GM19099 (cell line): Measurements from ENCODE around the gene MPRIP.

ENCODE experiments used
- POLR2A ChIP-seq: IDR thresholded peaks from 3 replicates; pipeline ENCODE4 v1.6.1; 2011; ENCODE audit warnings: low read depth; ENCODE audit not compliant: insufficient read length; ENCODE audit errors: extremely low read depth

The MPRIP gene

DNA sequence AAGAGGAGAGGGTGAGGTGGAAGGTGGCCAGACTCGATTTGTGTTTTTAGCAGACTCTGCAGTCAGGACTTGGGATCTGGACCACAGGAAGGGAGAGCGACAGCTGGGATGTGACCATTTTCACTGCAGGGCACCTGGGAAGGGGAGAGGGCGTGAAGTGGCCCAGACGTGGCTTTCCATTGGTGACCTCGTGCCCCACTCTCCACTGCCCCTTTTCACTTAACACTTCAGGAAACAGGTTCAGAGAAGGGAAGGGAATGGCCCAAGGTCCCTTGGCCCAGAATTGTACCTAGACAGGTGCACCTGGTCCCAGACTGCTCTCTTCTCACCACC, 22.9 kb upstream of the MPRIP start:
- TF ChIP-seq POLR2A = no peak

DNA sequence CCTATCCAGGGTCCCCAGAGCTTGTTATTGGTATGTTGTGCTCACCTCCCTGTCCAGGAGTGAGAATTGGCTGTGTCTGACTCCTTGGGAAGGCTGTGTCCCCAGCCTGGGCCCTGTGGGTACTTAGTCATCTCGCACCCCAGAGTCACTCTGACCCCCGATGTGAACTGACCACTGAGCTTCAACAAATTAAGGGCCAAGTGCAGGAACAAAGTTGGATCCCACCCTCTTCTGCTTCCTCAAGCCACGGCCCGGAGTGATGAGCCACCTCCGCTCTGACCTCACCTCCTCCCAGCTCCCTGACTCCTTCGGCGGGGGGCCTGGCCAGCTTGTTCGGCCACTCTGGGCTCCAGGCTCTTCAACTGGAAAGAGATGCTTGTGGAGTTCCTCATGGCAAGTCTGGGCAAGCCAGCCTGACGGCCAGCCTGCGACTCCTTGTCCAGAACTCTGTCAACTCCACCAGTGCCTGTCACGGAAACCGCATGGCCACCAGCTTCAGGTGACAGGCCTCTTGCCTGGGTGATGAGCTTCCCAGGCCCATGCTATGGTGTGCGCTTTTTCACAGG, 22.3 kb upstream of the MPRIP start:
- no peak for TF ChIP-seq POLR2A

DNA sequence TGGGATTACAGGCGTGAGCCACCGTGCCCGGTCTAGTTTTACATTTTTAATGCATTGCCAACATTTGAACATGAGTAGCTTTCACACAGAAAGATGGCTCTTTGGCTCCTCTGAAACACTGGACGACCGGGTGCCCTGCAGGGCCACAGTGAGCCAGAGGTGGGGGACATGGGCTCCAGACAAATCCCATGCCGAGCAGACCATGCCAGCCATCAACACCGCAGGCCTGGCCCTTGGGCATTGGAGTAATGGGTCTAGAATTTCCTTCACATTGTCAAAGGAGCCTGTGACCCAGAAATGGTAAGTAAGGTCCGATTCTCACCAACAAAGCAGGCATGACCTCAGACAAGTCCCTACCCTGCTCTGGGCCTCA, 21.4 kb upstream of the MPRIP start:
- no peak for TF ChIP-seq POLR2A

DNA sequence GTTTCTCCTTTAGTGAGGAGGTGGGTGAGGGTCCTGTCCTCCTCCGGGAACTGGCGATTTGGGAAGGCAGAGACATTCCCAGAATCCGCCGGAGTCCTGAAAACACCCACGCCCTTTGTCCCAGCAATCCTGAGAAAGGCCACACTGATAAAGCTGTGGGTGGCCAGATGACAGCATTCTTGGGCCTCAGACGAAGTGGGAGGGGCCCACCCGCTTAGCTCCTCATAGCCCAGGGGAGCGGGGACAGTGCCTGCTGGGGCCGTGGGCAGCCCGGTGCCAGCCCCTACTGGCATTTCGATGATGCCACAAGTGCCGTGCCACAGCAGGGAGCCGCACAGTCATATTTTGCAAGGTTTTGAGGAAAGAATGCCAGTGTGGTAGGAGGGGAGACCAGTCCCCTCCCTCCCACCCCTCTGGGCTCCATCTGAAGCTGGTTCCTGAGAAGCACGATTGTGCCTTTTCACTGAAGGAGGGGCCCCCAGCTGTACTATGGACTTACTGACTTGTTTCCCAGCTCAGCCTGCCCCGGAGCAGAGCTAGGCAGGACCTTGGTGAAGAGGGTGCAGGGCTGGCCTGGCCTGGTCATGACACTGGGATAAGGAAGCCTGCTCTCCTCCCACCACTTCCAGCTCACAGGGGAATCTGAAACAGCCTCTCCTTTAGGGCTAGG, 20.9 kb upstream of the MPRIP start:
- TF ChIP-seq POLR2A = no peak

DNA sequence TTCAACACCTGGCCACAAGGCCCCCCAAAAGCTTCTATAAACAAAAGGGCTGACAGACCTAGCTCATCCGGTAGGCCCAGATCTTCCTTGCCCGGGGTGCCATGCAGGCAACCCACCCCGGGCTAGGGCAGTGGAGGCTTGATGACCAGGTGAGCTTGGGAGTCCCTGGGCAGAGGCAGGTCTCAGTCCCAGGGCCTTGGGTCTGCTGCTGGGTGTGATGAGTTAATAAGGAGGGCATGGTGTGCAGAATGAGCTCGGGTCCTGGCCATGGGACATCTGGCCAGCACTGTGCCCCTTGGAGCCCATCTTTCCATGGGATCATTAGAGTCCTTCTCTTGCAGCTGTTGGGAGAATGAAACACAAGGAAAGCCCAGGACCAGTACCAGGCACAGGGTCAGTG, 20.2 kb upstream of the MPRIP start:
- no peak for TF ChIP-seq POLR2A

DNA sequence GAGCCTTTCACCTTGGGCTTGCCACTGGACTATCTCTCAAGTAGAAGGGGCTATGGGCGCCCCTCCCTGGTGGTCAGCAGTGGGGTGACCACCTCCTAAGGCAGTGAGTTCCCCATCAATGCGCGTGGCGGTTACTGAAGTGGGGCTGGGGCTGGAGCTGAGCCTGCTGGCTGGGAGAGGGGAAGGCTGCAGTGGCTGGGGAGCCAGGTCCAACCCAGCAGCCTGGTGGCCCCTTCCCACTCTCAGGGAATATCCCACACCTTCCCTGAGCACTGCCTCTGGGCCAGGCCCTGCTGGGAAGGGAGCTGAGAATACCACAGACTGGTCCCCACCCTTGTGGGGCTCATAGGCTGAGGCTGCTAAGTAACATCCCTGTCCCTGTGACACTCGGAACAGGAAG, 19.8 kb upstream of the MPRIP start:
- TF ChIP-seq POLR2A = no peak

DNA sequence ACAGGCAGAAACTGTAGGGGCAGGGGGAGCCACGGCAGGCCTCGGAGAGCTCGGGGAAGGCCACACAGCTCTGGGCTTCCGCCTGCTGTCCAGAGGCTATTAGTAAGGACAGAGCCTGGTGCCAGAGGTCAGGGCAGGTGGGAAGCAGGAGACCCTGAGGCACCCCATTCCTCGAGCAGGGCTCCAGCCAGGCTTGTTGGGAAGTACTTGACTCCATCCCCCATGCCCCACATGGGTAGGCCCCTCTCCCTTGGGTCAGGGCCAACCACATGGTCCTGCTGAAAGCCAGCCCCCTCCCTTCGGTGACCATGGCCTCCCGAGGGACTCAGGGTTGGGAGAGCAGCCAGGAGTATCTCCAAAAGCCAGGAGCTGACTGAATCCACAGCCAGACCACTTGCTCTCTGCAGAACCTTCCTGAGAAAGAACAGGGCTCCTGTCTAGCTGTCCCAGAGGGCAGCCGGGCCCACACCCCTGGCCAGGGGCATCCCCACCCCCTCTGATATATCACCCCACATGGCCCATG, 17.4 kb upstream of the MPRIP start:
- no peak for TF ChIP-seq POLR2A

DNA sequence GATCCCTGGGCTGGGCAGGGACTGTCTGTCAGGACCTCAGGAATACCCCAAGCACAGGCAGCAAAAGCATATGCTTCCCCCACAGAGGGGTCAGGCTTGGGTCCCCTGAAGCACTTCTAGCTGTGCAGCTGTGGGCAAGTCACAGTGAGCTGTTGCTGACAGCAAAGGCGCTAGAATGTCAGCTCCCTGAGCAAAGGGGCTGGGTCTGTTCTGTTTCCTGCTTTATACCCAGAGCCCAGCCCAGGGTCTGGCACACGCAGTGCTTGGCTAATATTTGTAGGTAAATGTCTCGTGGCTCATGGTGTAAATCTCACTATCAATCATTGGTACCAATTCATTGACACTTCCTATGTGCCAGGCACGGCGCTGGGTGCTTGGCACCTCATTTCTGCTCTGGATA, 16.6 kb upstream of the MPRIP start:
- no peak for TF ChIP-seq POLR2A

DNA sequence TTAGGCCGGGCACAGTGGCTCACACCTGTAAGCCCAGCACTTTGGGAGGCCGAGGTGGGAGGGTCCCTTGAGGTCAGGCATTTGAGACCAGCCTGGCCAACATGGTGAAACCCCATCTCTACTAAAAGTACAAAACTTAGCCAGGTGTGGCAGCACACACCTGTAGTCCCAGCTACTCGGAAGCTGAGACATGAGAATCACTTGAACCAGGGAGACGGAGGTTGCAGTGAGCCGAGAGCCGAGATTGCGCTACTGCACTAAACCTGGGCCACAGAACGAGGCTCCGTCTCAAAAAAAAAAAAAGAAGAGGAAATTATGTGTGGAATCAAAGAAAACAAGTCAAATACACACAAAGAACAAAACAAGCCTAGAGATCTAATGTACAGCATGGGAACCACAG, 16.1 kb upstream of the MPRIP start:
- TF ChIP-seq POLR2A = no peak

DNA sequence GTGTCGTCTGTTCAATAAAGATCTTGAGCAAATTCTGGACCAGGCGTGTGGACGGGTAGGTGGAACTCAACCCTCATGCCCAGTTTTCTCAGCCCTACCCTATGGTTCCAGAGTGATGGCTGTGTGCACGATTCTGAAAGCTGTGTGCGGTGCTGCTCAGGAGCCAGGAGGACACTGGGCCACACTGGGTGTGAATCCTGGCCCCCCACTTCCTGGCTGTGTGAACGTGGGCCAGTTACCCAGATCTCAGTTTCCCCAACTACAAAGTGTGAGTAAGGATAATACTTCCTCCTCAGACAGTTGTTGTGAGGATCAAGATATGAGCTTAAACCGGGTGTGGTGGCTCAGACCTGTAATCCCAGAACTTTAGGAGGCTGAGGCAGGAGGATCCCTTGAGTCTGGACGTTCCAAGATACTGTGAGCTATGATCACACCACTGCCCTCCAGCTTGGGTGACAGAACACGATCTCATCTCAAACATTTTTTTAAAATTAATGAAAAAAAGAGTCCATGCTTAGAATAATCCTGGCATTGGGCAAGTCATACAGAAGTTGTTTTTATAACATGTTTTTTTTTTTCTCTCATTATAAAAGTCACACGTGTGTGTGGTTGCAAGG, 14.7 kb upstream of the MPRIP start:
- no peak for TF ChIP-seq POLR2A

DNA sequence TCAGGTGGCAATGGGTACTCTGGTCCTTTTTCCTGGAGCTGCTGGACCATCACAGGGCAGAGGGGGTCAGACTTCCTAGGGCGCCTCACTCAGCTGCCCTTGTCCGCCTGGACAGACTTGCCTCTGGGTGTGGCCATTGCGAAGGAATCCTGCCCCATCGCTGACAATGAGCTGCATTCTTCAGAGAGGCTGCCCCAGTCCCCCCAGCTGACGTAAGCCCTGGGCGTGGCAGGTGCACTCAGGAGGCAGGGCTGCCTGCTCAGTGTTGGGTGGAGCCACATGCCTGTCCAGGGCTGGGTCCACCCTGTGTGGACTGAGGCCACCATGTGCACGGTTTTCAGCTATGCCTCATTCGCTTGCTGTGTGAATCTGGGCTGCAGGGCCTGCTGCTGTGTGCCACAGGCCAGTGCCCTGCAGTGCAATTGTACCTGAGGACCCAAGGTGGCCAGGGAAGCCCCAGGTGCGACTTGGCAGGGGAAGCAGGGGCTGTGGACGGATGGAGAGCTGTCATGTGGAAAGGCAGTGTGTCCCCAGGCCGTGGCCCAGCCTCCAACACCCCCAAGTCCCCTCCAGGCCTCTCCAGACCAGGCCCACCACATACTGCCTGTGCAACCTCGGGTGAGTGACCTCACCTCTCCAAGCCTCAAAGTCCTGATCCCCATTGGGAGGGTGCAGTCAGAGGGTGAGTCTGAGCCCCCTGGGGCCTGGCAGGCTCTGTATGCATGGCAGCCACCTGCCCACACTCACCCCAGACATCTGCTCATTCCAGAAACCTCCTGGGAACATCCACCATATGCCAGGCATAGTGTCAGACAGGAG, 14.0 kb upstream of the MPRIP start:
- TF ChIP-seq POLR2A = no peak

DNA sequence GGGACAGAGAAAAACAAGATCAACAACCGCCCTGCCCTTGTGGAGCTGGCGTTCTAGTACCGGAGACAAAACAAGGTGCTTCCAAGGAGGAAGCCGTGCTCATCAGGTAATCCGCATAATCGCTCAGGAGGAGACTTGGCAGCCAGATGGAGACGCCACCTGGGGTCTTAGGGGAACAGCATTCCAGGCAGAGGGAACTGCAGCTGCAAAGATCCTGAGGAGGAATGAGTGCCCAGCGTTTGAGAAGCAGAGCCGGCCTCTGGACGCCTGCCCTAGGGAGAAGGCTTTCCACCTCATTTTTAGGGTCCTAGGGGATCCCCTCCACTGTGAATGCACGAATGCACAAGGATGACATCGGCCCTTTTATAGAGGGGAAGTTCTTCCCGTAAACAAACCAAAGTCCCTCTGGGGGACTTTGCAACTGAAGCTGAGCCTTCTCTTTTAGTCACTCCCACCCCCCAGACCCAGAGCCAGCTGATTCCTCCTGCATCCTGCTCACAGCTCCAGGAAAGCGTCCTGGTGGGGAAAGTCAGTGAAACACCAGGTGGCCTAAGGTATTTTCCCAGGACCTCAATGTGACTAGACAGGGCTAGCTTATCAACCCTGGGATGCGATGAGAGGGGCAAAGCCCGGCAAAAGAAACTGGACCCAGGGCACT, 13.2 kb upstream of the MPRIP start:
- no peak for TF ChIP-seq POLR2A

DNA sequence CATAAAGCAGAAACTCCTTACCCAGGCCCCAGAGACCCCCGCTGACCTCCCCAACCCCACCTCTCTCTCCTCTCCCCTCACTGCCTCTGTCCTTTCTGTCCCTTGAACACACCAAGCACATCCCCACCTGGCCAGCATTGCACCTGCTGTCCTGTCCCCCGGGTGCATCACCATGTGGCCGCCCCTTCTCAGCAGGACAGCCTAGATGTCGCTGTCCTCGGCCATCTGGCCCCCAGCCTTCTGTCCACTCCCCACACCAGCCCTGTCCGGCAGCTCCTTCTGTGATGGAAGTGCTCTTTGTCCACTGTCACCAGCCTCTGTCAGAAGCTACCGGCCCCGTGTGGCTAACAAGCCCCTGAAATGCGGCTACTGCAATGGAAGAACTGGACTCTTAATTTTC, 12.3 kb upstream of the MPRIP start:
- no peak for TF ChIP-seq POLR2A

DNA sequence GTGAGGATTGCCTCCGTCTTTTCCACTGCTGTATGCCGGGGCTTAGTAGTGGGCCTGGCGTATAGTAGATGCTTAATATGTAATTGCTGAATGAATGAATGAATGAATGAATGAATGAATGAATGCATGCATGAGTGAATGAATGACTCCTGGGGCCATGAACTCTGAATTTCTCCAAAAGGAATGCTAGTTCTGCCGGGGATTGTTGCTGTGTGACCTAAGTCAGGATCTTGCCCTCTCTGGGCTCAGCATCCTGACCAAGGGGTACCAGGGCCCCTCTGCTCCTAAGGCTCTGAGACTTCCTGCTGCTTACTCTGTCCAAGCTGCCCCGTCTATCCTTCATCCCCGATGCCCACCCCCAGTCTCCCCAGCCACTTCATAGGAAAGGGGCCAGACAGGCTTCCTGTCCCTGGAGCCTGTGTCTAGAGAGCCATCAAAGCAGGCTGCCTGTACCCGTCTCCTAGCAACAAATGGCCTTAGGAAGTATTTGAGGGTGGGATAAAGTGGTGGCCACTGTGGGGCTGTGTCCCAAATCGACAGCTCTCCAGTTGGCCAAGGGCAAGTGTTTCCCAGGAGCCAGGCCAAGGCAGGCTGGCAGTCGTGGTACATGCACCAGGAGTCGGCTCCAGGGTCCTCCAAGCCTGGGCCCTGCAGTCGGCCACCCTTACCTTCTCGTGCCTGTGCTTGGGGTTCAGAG, 11.6 kb upstream of the MPRIP start:
- TF ChIP-seq POLR2A = no peak
